Measurements from ENCODE around the gene ACTL9. TPM values are rescaled to one million over a fixed set of nuclear protein-coding genes. Genes with fewer than 3 reads are reported as not detected.

Gene ACTL9
- total RNA-seq, 1 experiment from 2014 or later, result not detected

DNA sequence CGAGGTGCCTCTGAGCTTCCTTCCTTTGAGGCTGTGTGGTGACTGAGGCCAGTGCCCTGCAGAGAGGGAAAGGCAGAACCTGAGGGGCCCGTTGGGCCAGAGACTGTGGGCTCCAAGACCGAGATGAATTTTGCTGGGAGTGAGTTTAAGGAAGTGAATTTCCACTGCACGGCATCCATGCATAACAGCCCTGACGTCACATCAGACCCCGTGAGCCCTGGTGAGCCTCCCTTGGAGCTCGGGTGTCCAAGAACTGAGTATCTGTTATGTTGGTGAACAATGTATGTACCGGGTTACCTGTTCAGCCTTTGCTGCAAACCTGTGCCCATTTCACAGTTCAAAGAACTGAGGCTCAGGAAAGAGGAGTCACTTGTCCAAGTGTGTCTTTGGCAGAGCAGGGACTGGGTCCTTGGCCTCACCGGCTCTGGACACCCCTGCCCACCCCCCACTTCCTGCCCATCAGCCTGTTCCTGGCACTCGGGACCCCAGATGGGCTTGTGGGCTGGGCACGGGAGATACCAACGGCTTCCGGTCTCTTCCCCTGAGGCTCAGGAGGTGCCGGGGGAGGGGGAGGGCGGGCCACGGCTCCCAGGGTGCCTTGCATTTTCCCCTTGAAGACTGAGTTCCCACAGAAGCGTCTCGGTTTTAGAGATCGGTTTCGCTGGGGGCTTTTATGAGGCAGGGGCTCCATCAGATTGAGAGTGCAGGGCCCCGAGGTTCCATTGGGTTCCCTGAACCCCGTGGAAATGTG is 34.5 kb downstream of the ACTL9 start:
- DNase-seq (ENCODE audit: low read depth, low spot score), result peak; percentile 13
- in situ Hi-C loops (cut with HindIII; ENCODE audit: low pct_unique_long_range_greater_than_20kb, low sequenced_read_pairs), result no loop called here

- in situ Hi-C loops (cut with HindIII; ENCODE audit: low pct_unique_long_range_greater_than_20kb, low sequenced_read_pairs), result no loop called here
- DNase-seq (ENCODE audit: low read depth, low spot score), result no peak
These were observed 36.3 kb downstream of the ACTL9 start for GRCh38 chr19:8662263-8662662.

DNA sequence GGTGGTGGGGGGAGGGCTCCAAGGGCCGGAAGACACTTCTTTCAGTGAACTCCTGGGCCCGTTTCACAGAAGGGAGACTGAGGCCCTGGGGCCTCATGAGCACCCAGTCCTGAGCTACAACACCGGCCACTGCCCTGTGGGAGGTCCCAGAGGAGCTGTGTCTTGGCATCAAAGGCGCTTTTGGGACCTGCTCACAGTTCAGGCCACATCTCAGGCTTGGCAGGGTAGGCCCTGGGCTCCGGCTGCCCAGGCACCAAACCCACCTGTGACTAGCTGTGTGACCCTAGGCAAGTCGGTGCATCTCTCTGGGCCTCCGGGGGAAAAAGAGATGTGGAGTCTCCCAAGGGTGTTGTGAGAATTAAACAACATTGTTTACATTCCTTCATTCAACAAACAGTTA is 38.7 kb downstream of the ACTL9 start:
- in situ Hi-C loops (cut with HindIII; ENCODE audit: low pct_unique_long_range_greater_than_20kb, low sequenced_read_pairs), result no loop called here
- DNase-seq (ENCODE audit: low read depth, low spot score), result no peak

GRCh38 chr19:8657869-8658268 is 40.7 kb downstream of the ACTL9 start:
- in situ Hi-C loops (cut with HindIII; ENCODE audit: low pct_unique_long_range_greater_than_20kb, low sequenced_read_pairs), result no loop called here
- no peak for DNase-seq (ENCODE audit: low read depth, low spot score)

- no peak for DNase-seq (ENCODE audit: low read depth, low spot score)
- in situ Hi-C loops (cut with HindIII; ENCODE audit: low pct_unique_long_range_greater_than_20kb, low sequenced_read_pairs), result no loop called here
These were observed 43.3 kb downstream of the ACTL9 start for GRCh38 chr19:8655340-8655709.

DNA sequence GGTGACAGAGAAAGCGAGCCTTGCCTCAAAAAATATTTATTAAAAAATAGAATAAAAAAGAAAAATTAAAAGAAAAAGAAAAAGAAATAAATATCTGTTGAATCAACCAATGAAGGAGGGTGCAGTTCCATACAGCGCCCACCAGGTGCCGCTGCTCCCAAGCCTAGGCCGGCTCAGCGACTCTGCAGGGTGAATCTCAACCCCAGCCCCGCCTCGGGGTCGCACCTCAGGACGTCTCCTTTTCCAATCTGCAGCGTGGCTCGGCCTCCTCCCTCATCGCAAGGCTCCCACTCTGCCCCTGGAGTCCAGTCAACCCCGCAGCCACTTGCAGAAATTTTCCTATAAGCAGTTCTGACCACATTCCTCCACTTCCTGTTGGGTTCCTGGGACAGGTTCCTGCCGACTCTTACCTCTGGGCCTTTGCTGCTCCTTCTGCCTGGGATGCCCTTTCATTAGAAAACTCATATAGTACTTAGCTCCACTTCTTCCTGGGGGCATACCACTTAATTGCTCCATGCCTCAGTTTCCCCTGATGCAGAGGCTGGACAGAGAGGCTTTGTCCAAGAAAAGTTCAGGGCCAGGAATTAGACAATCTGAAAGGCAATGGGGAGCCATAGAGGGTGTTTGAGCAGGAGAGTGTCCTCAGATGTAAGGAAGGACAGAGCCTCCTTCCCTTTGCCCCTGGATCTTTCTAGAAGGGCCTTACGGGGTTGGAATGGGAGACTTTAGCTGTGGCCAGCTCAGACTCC is 43.8 kb downstream of the ACTL9 start:
- DNase-seq (ENCODE audit: low read depth, low spot score), result peak; percentile 33
- in situ Hi-C loops (cut with HindIII; ENCODE audit: low pct_unique_long_range_greater_than_20kb, low sequenced_read_pairs), result no loop called here

- DNase-seq (ENCODE audit: low read depth, low spot score), result no peak
- in situ Hi-C loops (cut with HindIII; ENCODE audit: low pct_unique_long_range_greater_than_20kb, low sequenced_read_pairs), result no loop called here
These were observed 50.4 kb downstream of the ACTL9 start for GRCh38 chr19:8648240-8648639.

Other genes starting within 250 kb of the ACTL9 start
- gene PRAM1, start 196.2 kb downstream of the ACTL9 start, total RNA-seq (2014; rRNA removed; shearing (Covaris generic)), result not detected in 2 replicates
- gene ZNF414, start 184.6 kb downstream of the ACTL9 start, total RNA-seq (2014; rRNA removed; shearing (Covaris generic)), result 0.90 and 3.4 TPM in 2 replicates
- gene MYO1F, start 121.4 kb downstream of the ACTL9 start, total RNA-seq (2014; rRNA removed; shearing (Covaris generic)), result 0.05 and 0.27 TPM in 2 replicates
- not detected in 2 replicates for gene ADAMTS10, start 88.1 kb downstream of the ACTL9 start, total RNA-seq (2014; rRNA removed; shearing (Covaris generic))
- gene NFILZ, start 68.2 kb downstream of the ACTL9 start, total RNA-seq (2014; rRNA removed; shearing (Covaris generic)), result not detected in 2 replicates
- gene OR2Z1, start 22.8 kb upstream of the ACTL9 start, total RNA-seq (2014; rRNA removed; shearing (Covaris generic)), result not detected in 2 replicates
- gene ZNF558, start 133.5 kb upstream of the ACTL9 start, total RNA-seq (2014; rRNA removed; shearing (Covaris generic)), result 21.4 and 24.8 TPM in 2 replicates
- gene MBD3L1, start 133.6 kb upstream of the ACTL9 start, total RNA-seq (2014; rRNA removed; shearing (Covaris generic)), result not detected in 2 replicates